SKM-1 treated with dmso at 0.1 percent for 144 hours (cell line): Measurements from ENCODE around the gene PIGO.
A peak's percentile ranks its signal among the peaks of the same experiment; 100 is the strongest.

ENCODE experiments used
- DNase-seq: peaks from one replicate; lab custom pipeline; 2025; ENCODE audit not compliant: unreplicated experiment; lab: John Stamatoyannopoulos, UW

PIGO gene

DNA sequence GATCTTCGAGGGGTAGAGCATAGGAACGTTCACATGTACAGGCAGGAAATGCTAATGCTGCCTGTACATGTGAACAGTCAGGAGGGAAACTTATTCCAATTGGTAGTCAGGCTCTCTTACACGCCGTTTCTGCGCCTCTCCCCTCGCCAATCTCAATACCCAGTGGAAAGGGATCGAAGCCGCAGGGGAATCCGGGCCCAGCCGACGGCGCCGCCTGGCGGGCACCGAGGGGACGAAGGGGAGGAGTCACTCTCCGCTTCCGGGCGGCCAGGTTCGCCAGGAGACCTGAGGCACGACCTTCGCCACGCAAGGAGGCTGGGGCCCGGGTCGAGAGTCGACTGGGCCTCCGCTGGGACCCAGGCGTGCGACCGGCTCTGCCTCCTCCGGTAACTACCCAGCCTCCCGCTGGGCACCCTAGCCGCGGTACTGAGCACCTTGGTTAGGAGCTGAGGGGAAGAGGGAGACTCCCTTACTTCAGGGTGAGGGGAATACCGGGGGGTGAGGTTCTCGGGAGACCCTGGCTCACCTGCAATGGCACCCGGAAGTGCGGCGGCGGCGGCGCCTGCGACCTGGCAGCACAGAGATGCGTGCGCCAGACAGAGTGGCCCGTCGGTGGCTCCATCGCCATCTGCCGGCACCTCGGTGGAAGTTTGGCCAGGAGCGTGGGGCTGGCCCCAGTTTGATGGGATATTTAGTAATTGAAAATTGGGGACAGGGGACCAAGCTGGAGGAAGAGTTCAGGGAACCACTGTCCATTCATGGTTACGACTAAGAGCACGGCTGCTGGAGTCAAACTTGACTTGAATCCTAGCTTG lies at the start of gene PIGO:
Gene PIGO (minus strand): TSS at position 557 of the 815 bp plus-strand sequence. CDS start 1,026 bp downstream, outside the sequence.
- peak; percentile 69 for DNase-seq

GRCh38 chr9:35142037-35142436 lies 45.6 kb upstream of the PIGO start:
- DNase-seq, result no peak

DNA sequence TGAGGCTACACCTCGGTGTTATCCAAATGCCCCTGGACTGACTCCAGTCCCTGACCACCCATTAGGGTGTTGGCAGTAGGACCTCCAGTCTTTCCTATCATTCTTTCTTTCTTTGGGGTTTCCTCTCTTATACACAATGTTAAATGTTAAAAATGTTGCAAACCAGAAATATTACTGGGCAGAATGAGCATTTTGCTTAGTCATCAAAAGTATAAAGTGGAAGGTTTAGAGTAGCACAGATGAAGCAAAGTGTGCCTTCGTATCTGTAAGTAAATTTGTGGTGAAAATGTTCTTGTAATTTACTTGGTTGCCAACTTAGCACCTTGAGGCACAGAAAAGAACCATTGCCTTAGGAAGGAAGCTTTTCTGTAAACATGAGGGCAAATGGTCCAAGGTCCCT lies 43.7 kb upstream of the PIGO start:
- no peak for DNase-seq

DNA sequence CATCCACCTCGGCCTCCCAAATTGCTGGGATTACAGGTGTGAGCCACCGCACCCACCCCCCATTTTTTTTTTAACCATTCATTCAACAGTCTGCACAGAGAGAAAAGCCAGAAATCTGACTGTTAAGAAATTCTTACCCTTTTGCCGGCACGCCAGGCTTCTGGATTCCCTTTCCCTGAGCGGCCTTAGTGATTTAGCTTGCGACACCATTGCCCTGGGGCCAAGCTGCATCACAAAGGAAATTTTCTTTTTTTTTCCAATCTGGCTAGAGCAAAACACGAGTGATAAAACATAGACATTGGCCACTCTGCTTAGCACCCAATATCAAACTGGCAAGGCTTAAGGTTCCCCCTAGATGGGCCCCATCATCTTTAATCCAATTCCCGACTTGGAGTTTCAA lies 40.5 kb upstream of the PIGO start:
- no peak for DNase-seq

DNA sequence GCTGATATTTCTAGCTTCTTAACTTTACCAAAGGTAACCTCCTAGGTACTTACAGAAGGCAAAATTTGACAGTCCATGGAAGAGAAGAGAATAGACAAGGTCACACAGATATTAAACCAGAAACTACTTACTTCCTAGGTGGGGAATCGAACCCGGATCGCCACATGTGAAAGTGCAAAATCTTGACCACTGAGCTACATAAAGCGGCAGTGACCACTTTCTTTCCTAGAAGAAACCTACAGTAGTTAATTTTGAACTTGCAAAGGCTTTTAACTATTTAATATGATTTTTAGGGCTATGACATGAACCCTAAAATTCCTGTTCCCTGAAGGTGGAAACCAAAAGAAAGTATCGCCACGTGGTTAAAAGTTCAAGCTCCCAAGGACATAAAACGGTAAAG lies 39.6 kb upstream of the PIGO start:
- no peak for DNase-seq

DNA sequence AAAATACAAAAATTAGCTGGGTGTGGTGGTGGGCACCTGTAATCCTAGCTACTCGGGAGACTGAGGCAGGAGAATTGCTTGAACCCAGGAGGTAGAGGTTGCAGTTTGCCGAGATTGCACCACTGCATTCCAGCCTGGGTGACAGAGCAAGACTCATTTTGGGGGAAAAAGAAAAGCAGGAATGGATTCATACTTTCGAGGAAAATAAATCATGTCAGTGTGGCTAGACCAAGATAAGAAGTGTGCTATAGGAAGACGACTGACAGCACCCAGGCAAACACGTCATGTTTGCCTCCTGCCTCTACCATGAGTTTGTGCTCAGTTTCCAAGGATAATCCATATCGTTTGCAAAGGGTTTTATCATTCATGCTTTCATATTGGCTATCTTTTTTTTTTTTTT lies 38.5 kb upstream of the PIGO start:
- no peak for DNase-seq

GRCh38 chr9:35116898-35117551 lies 20.6 kb upstream of the PIGO start:
- peak; percentile 90 for DNase-seq

- no peak for DNase-seq
These were observed 20.1 kb upstream of the PIGO start for GRCh38 chr9:35116539-35116897.

- DNase-seq, result peak; percentile 95
These were observed 19.5 kb upstream of the PIGO start, which contains the start of gene ATOSB for GRCh38 chr9:35115680-35116538. Gene ATOSB (minus strand): TSS chr9:35115862. CDS start chr9:35108274, 7,588 bp downstream.

DNA sequence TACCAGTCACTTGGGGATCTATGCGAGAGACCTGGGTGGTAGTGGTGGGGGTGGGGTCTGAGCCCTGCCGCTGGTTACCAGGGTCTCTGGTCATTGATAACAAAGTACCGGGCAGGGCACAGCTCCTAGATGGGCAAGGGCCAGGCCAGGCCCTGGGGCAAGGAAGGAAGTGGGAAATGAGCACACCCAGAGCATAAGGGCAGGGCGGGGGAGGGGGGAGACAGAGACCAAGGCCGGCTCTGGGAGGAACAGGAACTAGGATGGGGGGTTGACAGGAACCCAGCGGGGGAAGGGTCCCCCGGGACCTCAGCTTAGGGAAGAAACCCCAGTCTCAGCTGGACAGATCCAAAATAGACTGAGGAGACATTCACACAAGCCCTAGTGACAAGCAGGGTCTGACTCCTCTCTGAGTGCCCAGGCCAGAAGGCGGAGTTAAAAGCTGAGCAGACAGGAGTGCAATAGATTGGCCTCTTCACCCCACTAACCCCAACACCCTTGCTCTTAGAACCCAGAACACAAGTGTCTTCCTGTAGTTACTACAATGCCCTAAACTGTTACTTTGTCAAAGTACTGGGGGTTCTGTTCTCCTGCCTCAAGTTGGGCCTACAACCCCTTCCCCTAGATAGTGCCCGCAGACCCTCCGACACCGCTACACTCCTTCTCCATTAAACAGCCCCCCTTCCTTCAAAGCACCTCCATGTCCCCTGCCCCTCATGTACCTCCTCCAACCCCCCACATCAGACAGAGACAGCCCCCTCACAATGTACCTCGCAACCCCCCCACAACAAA lies 18.6 kb upstream of the PIGO start:
- peak; percentile 83 for DNase-seq

- peak; percentile 95 for DNase-seq
These were observed 17.9 kb upstream of the PIGO start for GRCh38 chr9:35114113-35114839.

DNA sequence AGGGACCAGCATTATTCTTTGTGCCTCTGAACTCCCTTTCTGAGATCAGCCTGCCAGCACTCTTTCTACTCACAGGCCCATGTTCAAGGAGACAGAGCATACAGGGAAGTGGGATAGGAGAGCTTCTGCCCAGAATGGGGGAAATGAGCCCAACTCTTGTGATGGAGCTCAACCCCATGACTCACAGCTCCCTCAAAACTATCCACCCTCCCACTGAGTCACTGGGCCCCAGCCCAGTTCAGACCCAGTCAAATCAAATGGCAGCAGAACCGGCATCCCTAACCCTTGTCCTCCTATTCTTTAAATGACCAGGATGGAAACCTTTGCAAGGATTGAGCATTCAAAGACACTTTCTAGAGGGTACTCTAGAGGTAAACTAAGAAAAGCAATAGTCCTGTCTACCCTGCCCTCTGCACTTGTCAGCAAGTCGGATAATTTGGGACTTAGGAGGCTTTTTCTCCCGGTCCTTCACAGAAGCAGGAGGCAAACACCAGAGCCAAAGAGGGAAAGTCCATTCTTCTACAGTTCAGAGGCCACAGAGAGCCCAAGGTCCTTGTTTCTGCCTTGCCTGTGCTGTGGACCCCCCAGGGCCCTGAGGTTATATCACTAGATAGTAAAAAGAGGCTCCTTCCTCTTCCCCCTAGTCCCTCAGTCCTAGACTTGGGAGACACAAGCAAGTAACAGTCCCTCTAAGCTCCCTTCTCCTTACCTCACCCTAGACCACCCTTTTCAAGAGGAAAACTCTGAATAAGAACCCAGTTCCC lies 16.0 kb upstream of the PIGO start:
- no peak for DNase-seq

DNA sequence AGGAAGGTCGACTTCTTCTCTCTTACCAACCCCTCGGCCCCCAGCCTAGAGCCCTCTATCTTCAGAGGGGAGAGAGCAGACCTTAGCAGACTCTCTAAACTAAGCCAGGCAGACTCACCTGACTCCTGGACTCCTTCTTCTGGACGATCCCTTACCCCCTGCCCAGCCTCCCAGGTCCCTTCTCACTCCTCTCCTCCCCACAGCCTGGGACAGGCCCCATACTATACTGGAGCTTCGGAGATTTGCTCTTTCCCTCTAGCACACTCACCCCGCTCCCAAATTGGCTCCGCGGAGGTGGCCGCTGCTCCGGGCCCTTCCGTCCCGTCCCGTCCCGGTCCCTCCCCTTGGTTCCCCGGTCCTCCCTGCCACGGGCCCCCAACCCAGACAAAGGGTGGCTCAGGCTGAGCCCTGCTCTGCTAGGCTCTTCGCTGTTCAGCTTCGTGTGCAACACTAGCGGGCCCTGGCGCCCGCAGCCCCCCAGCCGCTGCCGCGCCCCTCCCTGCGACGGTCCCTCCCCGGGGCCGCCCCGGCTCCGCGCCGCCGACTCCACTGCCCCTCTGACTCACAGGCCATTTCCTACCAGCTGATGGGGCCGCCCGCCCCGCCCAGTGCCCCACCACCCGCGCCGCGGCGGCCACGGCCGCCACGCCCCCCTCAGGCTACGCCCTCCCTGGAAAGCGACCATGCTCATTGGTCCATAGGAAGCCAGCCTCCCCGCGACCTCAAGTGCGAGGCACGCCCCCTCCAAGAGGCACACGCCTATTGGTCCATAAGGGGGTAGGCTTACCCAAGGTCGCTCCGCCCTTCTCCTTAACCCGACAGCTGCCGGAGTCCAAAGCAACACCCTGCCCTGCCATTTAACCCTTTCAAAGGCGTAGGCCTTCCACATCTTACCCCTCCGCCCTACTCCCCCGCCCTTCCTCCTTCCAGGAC lies 14.9 kb upstream of the PIGO start:
- peak; percentile 96 for DNase-seq

GRCh38 chr9:35110327-35110761 lies 14.0 kb upstream of the PIGO start:
- no peak for DNase-seq

GRCh38 chr9:35108946-35109575 lies 12.7 kb upstream of the PIGO start:
- DNase-seq, result peak; percentile 26

DNA sequence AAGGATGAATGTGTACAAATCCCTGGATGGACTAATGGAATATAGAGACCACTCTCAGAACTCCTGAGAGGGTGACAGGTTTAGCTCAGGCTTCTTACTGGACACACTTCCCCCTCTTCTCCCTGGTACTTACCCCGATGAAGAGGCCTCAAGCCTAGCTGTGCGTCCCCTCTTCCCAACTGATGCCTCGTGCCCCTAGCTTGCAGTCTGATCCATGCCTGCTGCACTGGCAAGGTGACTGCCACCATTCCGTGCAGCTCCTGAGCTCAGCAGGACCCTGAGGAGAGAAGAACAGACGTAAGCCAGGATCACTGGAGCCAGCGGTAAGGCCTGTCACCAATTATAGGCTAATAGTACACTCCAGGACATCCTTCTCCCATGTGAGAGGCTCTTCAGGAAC lies 12.1 kb upstream of the PIGO start:
- DNase-seq, result no peak
